Ramos (cell line): Measurements from ENCODE around the gene GNPDA2.
"Not testable (repeated sequence)": the region's sequence is repeated elsewhere in the genome, so short reads cannot be mapped to it uniquely, and the experiment has no call there.

Source experiments
- in situ Hi-C: fragments of 300-500 bp; cut with MboI; formaldehyde crosslinking; loops from one replicate; pipeline ENCODE4 v1.14.3; 2022; ENCODE audit warnings: low sequenced_read_pairs; ENCODE audit not compliant: unreplicated experiment

The GNPDA2 gene

GRCh38 chr4:44726038-44726871 is at the start of gene GNPDA2:
TSS of gene GNPDA2 (minus strand) at chr4:44726556. CDS start at chr4:44722207, 4,349 bp downstream.
- in situ Hi-C loops: no loop called here

- in situ Hi-C loops: no loop called here
These were observed 46.0 kb upstream of the GNPDA2 start for GRCh38 chr4:44772340-44772739.

- in situ Hi-C loops: no loop called here
These were observed 45.4 kb upstream of the GNPDA2 start for GRCh38 chr4:44771789-44772188.

GRCh38 chr4:44766453-44766852 is 40.1 kb upstream of the GNPDA2 start:
- in situ Hi-C loops: no loop called here

GRCh38 chr4:44765116-44765515 is 38.8 kb upstream of the GNPDA2 start:
- in situ Hi-C loops: no loop called here

- in situ Hi-C loops: no loop called here
These were observed 35.0 kb upstream of the GNPDA2 start for GRCh38 chr4:44761306-44761705.

GRCh38 chr4:44760142-44760898 is 34.0 kb upstream of the GNPDA2 start:
- in situ Hi-C loops: no loop called here

- in situ Hi-C loops: no loop called here
These were observed 30.2 kb upstream of the GNPDA2 start for GRCh38 chr4:44756559-44756958.

- in situ Hi-C loops: no loop called here
These were observed 13.8 kb upstream of the GNPDA2 start for GRCh38 chr4:44740201-44740600.

GRCh38 chr4:44738615-44739014 is 12.3 kb upstream of the GNPDA2 start:
- in situ Hi-C loops: no loop called here

- in situ Hi-C loops: no loop called here
These were observed 10.5 kb upstream of the GNPDA2 start for GRCh38 chr4:44736900-44737299.

- in situ Hi-C loops: not testable (repeated sequence)
These were observed 2.3 kb upstream of the GNPDA2 start for GRCh38 chr4:44728694-44729093.

GRCh38 chr4:44727471-44727870 is 1.1 kb upstream of the GNPDA2 start:
- in situ Hi-C loops: no loop called here

- in situ Hi-C loops: no loop called here
These were observed 674 bp downstream of the GNPDA2 start for GRCh38 chr4:44725726-44726037.

- in situ Hi-C loops: no loop called here
These were observed 1.2 kb downstream of the GNPDA2 start for GRCh38 chr4:44725166-44725565.

GRCh38 chr4:44722001-44722400 is 4.4 kb downstream of the GNPDA2 start:
- in situ Hi-C loops: no loop called here

- in situ Hi-C loops: no loop called here
These were observed 6.0 kb downstream of the GNPDA2 start for GRCh38 chr4:44720371-44720770.

GRCh38 chr4:44716597-44716996 is 9.8 kb downstream of the GNPDA2 start:
- in situ Hi-C loops: no loop called here

- in situ Hi-C loops: no loop called here
These were observed 13.2 kb downstream of the GNPDA2 start for GRCh38 chr4:44713125-44713524.

GRCh38 chr4:44704673-44705072 is 21.7 kb downstream of the GNPDA2 start:
- in situ Hi-C loops: no loop called here

GRCh38 chr4:44701037-44701436 is 25.3 kb downstream of the GNPDA2 start:
- in situ Hi-C loops: no loop called here

GRCh38 chr4:44700427-44700826 is 25.9 kb downstream of the GNPDA2 start:
- in situ Hi-C loops: no loop called here
